Pericardium fibroblast (primary cell): ENCODE data around the gene B4GALT3. TPM values are rescaled to one million over a fixed set of nuclear protein-coding genes. Genes with fewer than 3 reads are reported as not detected.

Experiments used
- total RNA-seq: library from RNA; depleted of rRNA; stranded (reverse); fragments of >200 nt; gene quantifications from 2 replicates; pipeline ENCODE4 v1.2.3, GENCODE V29; 2015

Gene B4GALT3
- 23.6 and 26.8 TPM in 2 replicates for total RNA-seq

DNA sequence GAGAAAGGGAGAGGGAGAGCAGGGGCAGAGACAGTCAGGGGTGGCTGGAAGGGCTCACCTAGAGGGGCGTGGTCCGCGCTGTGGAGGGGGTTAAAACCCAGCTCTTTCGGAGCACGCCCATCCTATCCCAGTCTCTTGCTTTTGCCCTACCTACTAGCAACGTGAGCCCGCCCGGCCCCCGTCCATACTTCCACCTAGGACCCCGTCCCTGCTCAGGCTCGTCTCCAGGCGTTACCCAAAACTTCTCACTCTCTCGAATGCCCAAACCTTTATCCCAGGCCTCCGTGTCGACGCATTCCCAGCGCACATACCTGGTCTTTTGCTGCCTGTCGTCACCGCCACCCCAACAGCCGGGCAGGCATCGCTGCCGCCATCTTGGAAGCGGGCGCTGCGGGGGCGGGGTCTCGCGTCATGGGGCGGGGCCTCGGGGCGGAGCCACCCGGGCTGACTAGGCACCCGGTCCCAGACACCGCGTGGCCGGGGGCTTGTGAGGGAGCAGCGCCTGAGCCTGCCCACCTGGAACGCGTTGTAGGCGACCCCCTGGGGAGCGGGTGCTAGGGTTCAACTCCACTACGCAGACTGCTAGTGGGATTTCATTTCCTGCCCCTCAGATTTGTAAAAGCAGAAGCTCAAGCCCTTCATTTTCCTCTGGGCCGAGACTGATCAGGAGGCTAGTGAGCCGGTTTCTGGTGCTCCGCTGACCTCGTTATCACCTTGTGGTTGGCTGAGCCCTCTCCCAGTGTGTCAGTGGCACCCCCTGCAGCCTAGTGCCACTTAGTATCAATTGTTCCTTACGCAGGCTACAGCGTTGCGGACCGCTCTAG is at the start of gene B4GALT3:
Gene B4GALT3 (minus strand): TSS at position 396 of the 824 bp plus-strand sequence. CDS start 1,447 bp downstream, outside the sequence.

DNA sequence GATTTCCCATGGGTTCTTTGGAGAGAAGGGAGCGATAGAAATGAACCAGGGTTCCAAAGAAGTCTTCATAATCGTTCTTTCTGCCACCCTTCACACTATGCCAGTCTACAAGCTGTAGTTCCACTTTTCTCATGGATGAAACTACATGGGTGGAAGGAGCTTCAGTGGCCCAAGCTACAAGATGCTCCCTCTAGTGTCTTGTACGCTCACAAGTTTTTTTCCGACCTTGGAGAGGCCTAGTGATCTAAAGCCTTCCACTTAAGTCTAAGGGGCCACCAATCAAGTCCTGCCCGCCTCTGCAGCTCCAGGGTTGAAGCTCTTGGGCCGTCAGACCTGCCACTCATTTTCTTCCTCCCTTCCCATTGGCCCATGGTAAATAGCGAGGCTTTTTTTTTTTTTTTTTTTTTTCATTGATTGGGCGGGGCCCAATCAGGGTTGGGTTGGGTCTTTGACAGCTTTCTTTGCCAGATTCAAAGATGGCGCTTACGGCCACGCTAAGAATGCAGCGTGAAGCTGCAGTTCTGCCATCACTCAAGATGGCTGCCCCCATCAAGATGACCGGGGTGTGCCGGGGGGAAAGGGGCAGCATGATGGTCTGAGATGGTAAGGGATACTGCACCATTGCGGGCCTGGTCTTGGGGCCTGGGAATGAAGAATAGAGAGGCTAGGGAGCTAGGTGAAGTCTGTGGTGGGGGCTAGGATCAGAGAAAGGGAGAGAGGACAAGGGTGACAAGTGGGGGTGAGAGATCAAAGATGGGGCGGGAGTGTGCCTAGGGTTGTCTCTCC is 48.4 kb upstream of the B4GALT3 start, which contains the start of gene TOMM40L:
Gene TOMM40L (plus strand): TSS at position 527 of the 786 bp plus-strand sequence. CDS start 430 bp downstream, outside the sequence.

DNA sequence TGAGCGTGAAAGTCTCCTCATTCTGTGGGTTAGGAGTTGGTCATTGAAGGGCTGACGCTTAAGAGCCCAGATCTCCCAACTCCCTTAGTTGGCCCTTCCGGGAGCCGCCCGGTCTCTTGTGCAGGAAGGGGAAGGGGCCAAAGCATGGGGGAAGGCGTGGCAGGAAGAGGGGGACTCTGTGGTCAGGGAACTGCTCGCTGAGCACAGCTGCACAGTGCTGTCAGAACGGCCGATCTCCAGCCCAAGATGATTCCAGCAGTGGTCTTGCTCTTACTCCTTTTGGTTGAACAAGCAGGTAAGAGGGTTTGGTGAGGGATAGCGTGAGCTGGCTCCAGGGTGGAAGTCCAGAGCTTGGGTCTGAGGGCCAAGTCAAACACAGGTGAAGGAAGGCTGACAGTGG is 37.8 kb upstream of the B4GALT3 start, which contains the start of gene FCER1G:
Gene FCER1G (plus strand): TSS at position 220 of the 400 bp plus-strand sequence. CDS start 27 bp downstream, at position 247.

DNA sequence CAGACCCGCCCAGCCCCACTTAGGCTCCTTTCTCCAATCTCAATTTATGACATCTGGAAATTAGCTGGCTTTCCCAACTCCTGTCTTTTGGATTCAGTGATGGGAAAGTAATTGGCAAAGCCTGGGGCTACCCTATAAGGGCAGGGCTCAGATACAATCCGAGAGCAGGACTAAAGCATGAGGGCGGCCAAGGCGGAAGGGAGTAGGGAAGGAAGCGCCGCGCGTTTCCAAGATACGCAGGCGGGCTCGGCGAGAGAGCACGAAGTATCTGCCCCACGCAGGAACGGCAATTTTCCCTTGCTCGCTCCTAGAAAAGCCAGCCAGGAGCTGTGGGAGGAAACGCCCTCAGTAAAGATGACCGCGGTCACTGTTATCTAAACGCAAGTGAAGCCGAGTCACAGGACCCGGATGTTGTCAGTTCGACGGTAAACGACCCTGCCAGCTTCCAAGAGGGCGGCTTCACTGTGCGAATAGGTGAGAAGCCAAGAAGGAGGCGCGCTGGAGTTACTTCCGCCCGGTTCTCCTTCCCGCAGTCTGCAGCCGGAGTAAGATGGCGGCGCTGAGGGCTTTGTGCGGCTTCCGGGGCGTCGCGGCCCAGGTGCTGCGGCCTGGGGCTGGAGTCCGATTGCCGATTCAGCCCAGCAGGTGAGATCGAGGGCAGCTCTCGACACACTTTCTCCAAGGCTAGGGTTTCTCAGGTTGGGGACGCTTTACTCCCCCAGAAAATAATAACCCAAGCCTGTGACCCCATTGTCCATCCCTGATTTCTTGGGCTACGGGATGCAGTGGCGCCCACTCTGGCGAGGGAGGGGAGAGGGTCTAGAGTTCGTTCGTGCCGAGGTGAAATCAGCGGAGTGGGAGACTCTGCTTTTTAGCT is 24.8 kb upstream of the B4GALT3 start, which contains the start of gene NDUFS2:
Gene NDUFS2 (plus strand): TSS at position 532 of the 877 bp plus-strand sequence. CDS start 19 bp downstream, at position 551.

DNA sequence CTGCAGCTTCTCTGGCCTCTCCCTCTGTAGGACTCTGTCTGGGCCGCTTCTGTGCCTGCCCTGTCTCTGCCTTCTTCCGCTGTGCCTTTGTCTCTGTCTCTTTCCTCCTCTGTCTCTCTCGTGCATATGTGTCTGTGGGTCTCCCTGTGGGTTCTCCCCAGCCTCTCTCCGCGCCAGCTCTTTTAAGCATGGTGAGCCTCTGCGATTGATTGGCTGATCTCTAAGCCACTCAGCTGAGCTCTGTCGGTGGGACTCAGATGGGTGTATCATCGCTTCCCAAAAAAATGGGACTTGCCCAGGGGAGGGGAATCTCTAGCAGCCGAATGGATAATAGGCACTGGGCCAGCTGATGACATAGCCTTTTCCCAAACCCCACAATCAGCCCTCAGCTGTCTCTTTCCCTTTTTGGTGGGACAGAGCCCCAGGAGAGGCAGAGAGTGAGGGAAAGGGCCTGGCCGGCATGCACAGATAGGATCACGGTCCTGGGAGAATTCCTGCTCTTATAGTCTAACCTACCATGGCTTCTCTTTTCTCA is 21.7 kb upstream of the B4GALT3 start, which contains the start of gene ADAMTS4:
Gene ADAMTS4 (minus strand): TSS at position 158 of the 535 bp plus-strand sequence. CDS start 427 bp downstream, outside the sequence.

DNA sequence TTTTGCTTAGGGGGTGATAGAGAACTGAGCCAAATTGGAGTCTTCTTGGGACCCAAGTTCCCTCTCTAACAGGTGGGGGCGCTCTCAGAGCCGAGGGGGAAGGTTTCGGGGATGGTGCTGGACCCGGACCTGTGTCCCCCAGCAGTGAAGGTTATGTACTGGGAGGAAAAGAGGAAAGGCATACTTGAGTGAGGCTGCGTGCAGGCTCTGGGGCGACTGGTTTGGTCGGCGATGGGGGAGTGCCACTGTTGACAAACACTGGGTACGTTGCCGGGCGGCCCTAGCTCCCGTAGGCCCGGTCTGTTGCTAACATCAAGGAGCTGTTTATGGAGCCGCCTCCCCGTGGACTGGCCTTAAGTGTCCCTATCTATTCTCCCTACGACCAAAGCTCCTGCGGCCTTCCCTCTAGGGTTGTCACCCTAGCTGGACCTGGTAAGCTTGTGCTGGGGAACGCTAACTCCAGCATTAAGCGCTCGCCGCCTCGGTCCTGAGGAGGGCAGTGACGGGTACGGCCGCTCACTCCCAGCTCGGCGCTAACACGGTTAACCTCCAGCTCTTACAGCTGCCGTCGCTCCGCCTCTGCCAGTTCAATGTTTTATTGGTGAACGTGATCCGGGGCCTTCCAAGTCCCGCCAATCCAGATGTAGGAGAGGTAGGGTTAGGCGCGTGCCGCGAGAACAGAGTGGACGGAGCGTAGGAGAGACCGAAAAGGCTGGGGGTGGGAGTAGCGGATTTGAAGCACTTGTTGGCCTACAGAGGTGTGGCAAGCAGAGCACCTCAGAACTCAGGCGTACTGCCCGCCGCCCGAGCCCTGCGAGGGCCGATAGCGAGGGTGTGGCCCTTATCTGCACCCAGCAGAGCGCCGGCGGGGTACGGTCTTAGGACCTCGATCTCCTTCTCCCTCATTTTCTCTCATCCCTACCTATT is 11.3 kb downstream of the B4GALT3 start, which contains the start of gene PPOX:
Gene PPOX (plus strand): TSS at position 685 of the 927 bp plus-strand sequence. CDS start 422 bp downstream, outside the sequence.

DNA sequence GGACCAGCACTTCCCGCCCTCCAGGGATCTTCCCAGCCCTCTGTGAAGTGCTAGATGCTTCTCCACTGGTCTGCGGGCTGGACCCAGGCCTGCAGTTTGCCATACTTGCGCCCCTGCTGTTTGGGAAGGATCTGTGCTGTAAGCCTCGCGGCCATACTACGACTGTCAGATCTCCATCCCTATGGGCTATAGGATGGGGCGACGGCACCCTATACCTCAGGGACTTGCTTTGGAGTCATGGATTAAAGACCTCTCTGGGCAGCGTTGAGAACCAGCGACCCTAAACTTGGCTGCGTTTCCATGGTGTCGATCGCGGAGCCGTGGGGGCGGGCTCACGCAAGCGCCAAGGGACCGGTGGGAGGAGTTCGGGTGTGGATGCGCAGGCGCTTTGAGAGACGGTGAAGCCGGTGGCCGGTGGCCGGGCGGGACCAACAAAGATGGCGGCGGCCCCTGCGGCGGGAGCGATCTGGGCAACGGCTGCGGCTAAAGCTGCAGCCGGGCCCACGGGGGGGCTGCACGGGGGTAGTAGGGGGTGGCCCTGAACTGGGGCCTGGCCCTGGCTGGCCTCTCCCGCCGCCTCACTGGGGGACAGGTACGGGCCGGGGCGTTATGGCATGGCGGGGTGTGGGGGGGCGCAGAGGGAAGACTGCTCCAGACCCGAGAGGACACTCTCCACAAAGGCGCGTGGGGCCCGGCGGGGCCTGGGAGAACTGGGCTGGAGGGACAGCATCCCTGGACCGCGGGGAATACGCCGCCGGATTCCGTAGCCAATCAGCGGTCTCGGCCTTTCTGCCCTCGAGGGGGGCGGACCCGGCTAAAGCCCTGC is 18.0 kb downstream of the B4GALT3 start, which contains the start of gene USP21:
Gene USP21 (plus strand): TSS at position 414 of the 826 bp plus-strand sequence. CDS start 1,141 bp downstream, outside the sequence.

DNA sequence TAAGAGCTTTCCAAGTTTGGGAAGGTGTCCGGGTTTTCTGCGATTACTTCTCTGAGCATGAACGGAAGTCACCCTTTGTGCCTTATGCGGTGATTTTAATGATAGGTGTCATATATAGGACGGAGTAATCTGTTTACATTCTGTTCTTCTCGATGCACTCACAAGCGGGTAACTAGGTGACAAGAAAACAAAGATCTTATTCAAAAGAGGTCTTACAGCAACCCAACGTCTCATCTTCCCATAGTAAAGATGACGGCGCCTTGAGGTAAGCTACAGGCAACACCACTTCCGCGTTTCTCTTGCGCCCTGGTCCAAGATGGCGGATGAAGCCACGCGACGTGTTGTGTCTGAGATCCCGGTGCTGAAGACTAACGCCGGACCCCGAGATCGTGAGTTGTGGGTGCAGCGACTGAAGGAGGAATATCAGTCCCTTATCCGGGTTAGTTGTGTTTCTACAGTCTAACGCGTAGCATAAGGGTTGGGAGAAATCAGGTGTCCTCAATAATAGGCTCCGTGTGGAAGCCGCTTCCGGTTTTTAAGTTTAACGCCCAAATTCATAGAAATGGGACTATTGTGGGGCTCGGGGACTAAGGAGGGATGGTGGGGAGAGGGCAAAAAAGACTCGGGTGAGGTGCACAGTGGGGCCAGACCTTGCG is 23.5 kb downstream of the B4GALT3 start, which contains the start of gene UFC1:
Gene UFC1 (plus strand): TSS at position 297 of the 656 bp plus-strand sequence. CDS start 20 bp downstream, at position 317.

DNA sequence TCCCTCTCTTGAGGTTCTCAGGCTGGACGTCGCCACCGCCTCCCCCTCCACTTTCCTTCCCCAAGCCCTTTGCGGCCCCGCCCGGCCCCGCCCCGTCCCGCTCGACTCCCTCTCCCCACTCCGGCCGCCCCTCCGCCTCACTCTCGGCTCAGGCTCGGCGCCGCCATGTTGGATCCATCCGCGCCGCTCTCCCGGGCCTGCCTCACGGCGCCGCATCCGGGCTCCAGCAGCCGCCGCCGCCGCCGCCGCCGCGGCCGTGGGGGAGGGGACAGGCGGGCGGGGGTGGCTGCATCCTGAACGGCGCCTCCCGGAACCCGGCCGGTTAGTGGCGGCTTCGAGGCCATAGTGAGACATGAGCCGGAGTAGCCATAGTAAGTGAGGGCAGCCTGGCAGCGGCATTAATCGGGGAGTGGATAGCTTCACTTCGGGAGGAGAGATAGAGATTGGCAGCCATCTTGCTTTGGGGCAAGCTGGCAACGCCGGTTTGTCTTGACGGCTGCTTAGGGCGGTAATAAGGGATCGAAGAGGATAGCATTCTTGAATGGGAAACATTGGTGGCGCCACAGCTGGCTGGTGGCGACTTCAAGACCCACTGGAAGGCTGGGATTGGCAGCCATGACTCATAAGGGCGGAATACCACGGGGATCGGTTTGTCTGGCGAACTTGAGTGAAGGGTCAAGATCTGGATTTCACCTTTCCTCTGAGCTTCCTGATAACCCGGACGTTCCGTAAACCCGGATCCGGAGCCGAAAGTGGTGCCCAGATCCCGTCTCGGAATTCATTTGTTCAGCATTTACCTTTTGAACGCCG is 44.7 kb downstream of the B4GALT3 start, which contains the start of gene DEDD:
Gene DEDD (minus strand): TSS at position 258 of the 810 bp plus-strand sequence. CDS start 8,205 bp downstream, outside the sequence.

Other genes starting within 250 kb of the B4GALT3 start
- 0.47 TPM in 1 of 2 replicates, not detected in the other for gene ITLN2, start 222.7 kb downstream of the B4GALT3 start, total RNA-seq
- 6.6 and 11.7 TPM in 2 replicates for gene F11R, start 156.4 kb downstream of the B4GALT3 start, total RNA-seq
- gene TSTD1, start 138.5 kb downstream of the B4GALT3 start, total RNA-seq, result 37.9 TPM in 1 of 2 replicates, not detected in the other
- 33.5 and 36.9 TPM in 2 replicates for gene USF1, start 131.5 kb downstream of the B4GALT3 start, total RNA-seq
- gene ARHGAP30, start 107.6 kb downstream of the B4GALT3 start, total RNA-seq, result not detected in 2 replicates
- gene NECTIN4, start 87.9 kb downstream of the B4GALT3 start, total RNA-seq, result 0.12 TPM in 1 of 2 replicates, not detected in the other
- 0.58 and 3.3 TPM in 2 replicates for gene KLHDC9, start 79.1 kb downstream of the B4GALT3 start, total RNA-seq
- 39.3 and 49.1 TPM in 2 replicates for gene PFDN2, start 59.5 kb downstream of the B4GALT3 start, total RNA-seq
- 20.6 and 24.7 TPM in 2 replicates for gene NIT1, start 59.4 kb downstream of the B4GALT3 start, total RNA-seq
- gene DEDD, start 44.8 kb downstream of the B4GALT3 start, total RNA-seq, result 18.0 and 18.2 TPM in 2 replicates
- gene UFC1, start 23.5 kb downstream of the B4GALT3 start, total RNA-seq, result 81.6 and 105 TPM in 2 replicates
- gene USP21, start 18.0 kb downstream of the B4GALT3 start, total RNA-seq, result 9.0 and 10.4 TPM in 2 replicates
- gene PPOX, start 11.1 kb downstream of the B4GALT3 start, total RNA-seq, result 6.5 and 11.8 TPM in 2 replicates
- gene ADAMTS4, start 21.5 kb upstream of the B4GALT3 start, total RNA-seq, result 1.8 and 3.4 TPM in 2 replicates
- 84.6 and 90.7 TPM in 2 replicates for gene NDUFS2, start 24.9 kb upstream of the B4GALT3 start, total RNA-seq
- gene FCER1G, start 37.8 kb upstream of the B4GALT3 start, total RNA-seq, result not detected in 2 replicates
- not detected in 2 replicates for gene APOA2, start 46.1 kb upstream of the B4GALT3 start, total RNA-seq
- 2.5 and 5.8 TPM in 2 replicates for gene TOMM40L, start 48.6 kb upstream of the B4GALT3 start, total RNA-seq
- gene NR1I3, start 60.7 kb upstream of the B4GALT3 start, total RNA-seq, result not detected in 2 replicates
- not detected in 2 replicates for gene PCP4L1, start 81.2 kb upstream of the B4GALT3 start, total RNA-seq
- 0.23 and 0.34 TPM in 2 replicates for gene MPZ, start 132.5 kb upstream of the B4GALT3 start, total RNA-seq
- gene SDHC, start 136.9 kb upstream of the B4GALT3 start, total RNA-seq, result 20.9 and 31.2 TPM in 2 replicates
- gene CFAP126, start 190.4 kb upstream of the B4GALT3 start, total RNA-seq, result not detected in 2 replicates